HepG2 (cell line): ENCODE results near the gene SLC5A5. TPM values are rescaled to one million over a fixed set of nuclear protein-coding genes. Genes with fewer than 3 reads are reported as not detected.

ENCODE experiments used
- DNMT3B ChIP-seq: conservative IDR thresholded peaks from 2 replicates; pipeline ENCODE4 v1.6.1; 2016; ENCODE audit warnings: missing biosample characterization, control low read depth
- ESRRA ChIP-seq: sonication (generic); formaldehyde crosslinking; IDR thresholded peaks from 2 replicates; pipeline ENCODE4 v1.5.1; 2020; ENCODE audit warnings: mild to moderate bottlenecking, low read depth, missing genetic modification reagents
- HIC2 ChIP-seq: sonication (generic); formaldehyde crosslinking; IDR thresholded peaks from 2 replicates; pipeline ENCODE4 v1.9.0; 2022; ENCODE audit warnings: low read depth, missing genetic modification reagents
- KDM6A ChIP-seq: IDR thresholded peaks from 2 replicates; pipeline ENCODE4 v1.6.1; 2016; ENCODE audit warnings: low read depth
- KLF15 ChIP-seq: sonication (generic); formaldehyde crosslinking; IDR thresholded peaks from 2 replicates; pipeline ENCODE4 v1.8.1; 2023; ENCODE audit warnings: borderline replicate concordance, mild to moderate bottlenecking, inconsistent platforms, missing genetic modification reagents, mixed read lengths
- KMT2B ChIP-seq: IDR thresholded peaks from 2 replicates; pipeline ENCODE4 v1.6.1; 2016; ENCODE audit warnings: missing genetic modification reagents, missing compliant biosample characterization
- NCOA2 ChIP-seq: sonication (generic); formaldehyde crosslinking; IDR thresholded peaks from 2 replicates; pipeline ENCODE4 v1.8.0; 2022; ENCODE audit warnings: inconsistent platforms
- NR1H2 ChIP-seq: sonication (generic); formaldehyde crosslinking; IDR thresholded peaks from 2 replicates; pipeline ENCODE4 v1.8.1; 2022; ENCODE audit warnings: low read depth, missing genetic modification reagents, borderline replicate concordance
- PREB ChIP-seq: sonication (generic); formaldehyde crosslinking; IDR thresholded peaks from 2 replicates; pipeline ENCODE4 v1.4.0; 2020; ENCODE audit warnings: missing genetic modification reagents
- RCOR2 ChIP-seq: IDR thresholded peaks from 2 replicates; pipeline ENCODE4 v1.6.1; 2016; ENCODE audit warnings: missing biosample characterization, missing genetic modification reagents
- TCF7L2 ChIP-seq: IDR thresholded peaks from 2 replicates; pipeline ENCODE4 v1.6.1; 2011; ENCODE audit warnings: mild to moderate bottlenecking, low read depth, low read length, moderate library complexity
- TMF1 ChIP-seq: sonication (generic); formaldehyde crosslinking; IDR thresholded peaks from 2 replicates; pipeline ENCODE4 v1.8.1; 2022; ENCODE audit warnings: low read depth, missing genetic modification reagents
- ZBED4 ChIP-seq: sonication (generic); formaldehyde crosslinking; IDR thresholded peaks from 2 replicates; pipeline ENCODE4 v1.4.0; 2020; ENCODE audit warnings: missing genetic modification reagents, borderline replicate concordance
- ZBTB34 ChIP-seq: sonication (generic); formaldehyde crosslinking; IDR thresholded peaks from 2 replicates; pipeline ENCODE4 v1.8.0; 2022; ENCODE audit warnings: mild to moderate bottlenecking, missing genetic modification reagents
- ZFP1 ChIP-seq: IDR thresholded peaks from 2 replicates; pipeline ENCODE4 v1.6.1; 2016
- ZFP91 ChIP-seq: sonication (generic); formaldehyde crosslinking; IDR thresholded peaks from 2 replicates; pipeline ENCODE4 v1.9.0; 2022; ENCODE audit warnings: missing genetic modification reagents, mild to moderate bottlenecking, borderline replicate concordance
- ZKSCAN8 ChIP-seq: IDR thresholded peaks from 2 replicates; pipeline ENCODE4 v1.6.1; 2016; ENCODE audit warnings: borderline replicate concordance, missing genetic modification reagents, missing compliant biosample characterization
- ZNF256 ChIP-seq: sonication (generic); formaldehyde crosslinking; conservative IDR thresholded peaks from 2 replicates; pipeline ENCODE4 v1.4.0; 2020; ENCODE audit warnings: missing genetic modification reagents
- ZNF383 ChIP-seq: sonication (generic); formaldehyde crosslinking; IDR thresholded peaks from 2 replicates; pipeline ENCODE4 v1.4.0; 2020; ENCODE audit warnings: missing genetic modification reagents, mild to moderate bottlenecking, borderline replicate concordance
- ZNF788 ChIP-seq: sonication (generic); formaldehyde crosslinking; IDR thresholded peaks from 2 replicates; pipeline ENCODE4 v1.5.0; 2020; ENCODE audit warnings: mild to moderate bottlenecking, missing genetic modification reagents, borderline replicate concordance
- polyA plus RNA-seq, 8 experiments: library from polyadenylated mRNA; depleted of rRNA in 3 of 8; stranded (reverse) in 7 of 8; unstranded in 1 of 8; fragments of >200 nt; fragmentation: Illumina TruSeq in 4 of 8; extraction: Trizol in 4 of 8; gene quantifications; 2 replicates each; pipeline versions ENCODE4 v1.2.1 to v1.2.3, GENCODE V29; 2011 to 2016; ENCODE audit warnings: low read depth in 4 of 8, missing spikeins in 1 of 8, mixed read lengths in 1 of 8; ENCODE audit not compliant: insufficient read depth in 1 of 8
- total RNA-seq, 5 experiments: library from RNA; depleted of rRNA; stranded (reverse); fragments of >200 nt; fragmentation: Illumina TruSeq; extraction: Trizol; gene quantifications; 2 replicates each; pipeline ENCODE4 v1.2.3, GENCODE V29; 2016; ENCODE audit warnings: low read depth in 1 of 5

SLC5A5 gene
- total and polyA plus RNA-seq, 2 of the 13 experiments (the other 11 are each of a cell fraction or from before 2014, with no cell fraction given): not detected

- TF ChIP-seq ZBED4 (CRISPR knock-in tag) (no peak), ZNF256 (CRISPR knock-in tag) (no peak), NCOA2 (0 out of 2 replicates have a peak, but pooled peaks have one; percentile 19), ZBTB34 (CRISPR knock-in tag) (no peak), PREB (CRISPR knock-in tag) (no peak), ZKSCAN8 (CRISPR knock-in tag) (no peak), ESRRA (CRISPR knock-in tag) (no peak), RCOR2 (no peak), ZNF788 (peak; percentile 45; the same call in 1 of the 2 replicates), TMF1 (CRISPR knock-in tag) (no peak), ZNF383 (no peak), ZFP91 (CRISPR knock-in tag) (peak; percentile 82; the same call in 1 of the 2 replicates), KMT2B (CRISPR knock-in tag) (peak; percentile 79), TCF7L2 (no peak), ZFP1 (CRISPR knock-in tag) (no peak), HIC2 (CRISPR knock-in tag) (no peak), KLF15 (no peak; the same call in 1 of the 2 replicates), KDM6A (no peak), DNMT3B (CRISPR knock-in tag) (no peak), NR1H2 (CRISPR knock-in tag) (no peak)
Measured at GRCh38 chr19:17859533-17860330, 12.0 kb upstream of the SLC5A5 start, which contains the start of gene RPL18A (continued).
